Urinary bladder (tissue), 4 donors: ENCODE data around the gene IKZF2. TPM values are rescaled to one million over a fixed set of nuclear protein-coding genes. Genes with fewer than 3 reads are reported as not detected.

ENCODE experiments used
- DNase-seq: peaks from one replicate; pipeline ENCODE4 v3.0.0-alpha.2; 2015; ENCODE audit errors: extremely low spot score
- H3K27ac ChIP-seq: one replicate; pipeline ENCODE4 v1.5.1; 2013; ENCODE audit warnings: low read depth, mild to moderate bottlenecking, moderate library complexity
- H3K36me3 ChIP-seq: one replicate; pipeline ENCODE4 v1.6.1; 2013; ENCODE audit warnings: mild to moderate bottlenecking, moderate library complexity; ENCODE audit not compliant: insufficient read depth
- H3K4me1 ChIP-seq: one replicate; pipeline ENCODE4 v1.6.1; 2013; ENCODE audit warnings: mild to moderate bottlenecking, moderate library complexity; ENCODE audit not compliant: insufficient read depth
- H3K4me3 ChIP-seq: one replicate; pipeline ENCODE4 v1.5.1; 2013; ENCODE audit warnings: low read depth, low read length
- WGBS: extraction: QIAGEN DNeasy Blood & Tissue Kit; methylation state at CpG from one replicate; pipeline ENCODE4 v1.1.7; 2013; 5-methylcytosine and 5-hydroxymethylcytosine counted together
- polyA plus RNA-seq: library from polyadenylated mRNA; stranded (reverse); fragments of 200-250 nt; gene quantifications from one replicate; pipeline ENCODE4 v1.2.3, GENCODE V29; 2013
- total RNA-seq: library from RNA; depleted of rRNA; stranded (reverse); fragments of >200 nt; gene quantifications from one replicate; pipeline ENCODE4 v1.2.3, GENCODE V29; 2014
- donor health status: healthy with polysubstance abuse.
- donor health status: healthy.

IKZF2 gene
- total and polyA plus RNA-seq, 2 donors = 2.4 to 56.4 TPM

- no peaks in the 10 kb centered on the region for H3K36me3 ChIP-seq
- no peak overlapping the region for H3K27ac ChIP-seq
- no peak for DNase-seq
- no peaks in the 10 kb centered on the region for H3K4me1 ChIP-seq
- H3K4me3 ChIP-seq = no peak overlapping the region
These were observed 14.7 kb upstream of the IKZF2 start for GRCh38 chr2:213166109-213166508.

- Histone ChIP-seq H3K27ac (no peak overlapping the region), H3K36me3 (no peaks in the 10 kb centered on the region), H3K4me3 (no peak overlapping the region), H3K4me1 (no peaks in the 10 kb centered on the region)
- DNase-seq = no peak
These were observed 12.9 kb upstream of the IKZF2 start for GRCh38 chr2:213164263-213164662.

GRCh38 chr2:213162516-213163118 lies 11.2 kb upstream of the IKZF2 start:
- Histone ChIP-seq H3K4me1 (no peaks in the 10 kb centered on the region), H3K36me3 (no peaks in the 10 kb centered on the region), H3K4me3 (no peak overlapping the region), H3K27ac (no peak overlapping the region)
- 82% methylated on average over 3 of the region's 3 CpGs for WGBS
- no peak for DNase-seq

- DNase-seq = no peak
- Histone ChIP-seq H3K4me1 (no peaks in the 10 kb centered on the region), H3K36me3 (no peaks in the 10 kb centered on the region), H3K4me3 (no peak overlapping the region), H3K27ac (no peak overlapping the region)
- WGBS = 46% methylated on average over 5 of the region's 5 CpGs
These were observed 10.5 kb upstream of the IKZF2 start for GRCh38 chr2:213161759-213162515.

- DNase-seq = no peak
- WGBS = 93% methylated on average over 2 of the region's 2 CpGs
- no peak overlapping the region for H3K4me3 ChIP-seq
- H3K36me3 ChIP-seq = no peaks in the 10 kb centered on the region
- H3K4me1 ChIP-seq = no peaks in the 10 kb centered on the region
- no peak overlapping the region for H3K27ac ChIP-seq
These were observed 8.4 kb upstream of the IKZF2 start for GRCh38 chr2:213159768-213160167.

- Histone ChIP-seq H3K27ac (no peak overlapping the region), H3K4me1 (no peaks in the 10 kb centered on the region), H3K36me3 (no peaks in the 10 kb centered on the region), H3K4me3 (no peak overlapping the region)
- DNase-seq = no peak
- 61% methylated on average over 3 of the region's 3 CpGs for WGBS
These were observed 5.8 kb upstream of the IKZF2 start for GRCh38 chr2:213157242-213157641.

GRCh38 chr2:213156717-213157116 lies 5.3 kb upstream of the IKZF2 start:
- no peak overlapping the region for H3K4me3 ChIP-seq
- WGBS = 67% methylated on average over 2 of the region's 2 CpGs
- H3K36me3 ChIP-seq = no peaks in the 10 kb centered on the region
- H3K27ac ChIP-seq = no peak overlapping the region
- no peaks in the 10 kb centered on the region for H3K4me1 ChIP-seq
- no peak for DNase-seq

- DNase-seq = no peak
- no peak overlapping the region for H3K27ac ChIP-seq
- H3K4me3 ChIP-seq = peak overlapping the region; percentile 61
- 58% methylated on average over 6 of the region's 6 CpGs for WGBS
- H3K4me1 ChIP-seq = no peaks in the 10 kb centered on the region
- H3K36me3 ChIP-seq = no peaks in the 10 kb centered on the region
These were observed 1.5 kb upstream of the IKZF2 start for GRCh38 chr2:213152888-213153287.

GRCh38 chr2:213152065-213152794 lies 818 bp upstream of the IKZF2 start:
- Histone ChIP-seq H3K27ac (peak overlapping the region; percentile 55), H3K4me3 (peak overlapping the region; percentile 61), H3K36me3 (no peaks in the 10 kb centered on the region), H3K4me1 (no peaks in the 10 kb centered on the region)
- 1% methylated on average over 39 of the region's 39 CpGs for WGBS
- DNase-seq = no peak

GRCh38 chr2:213150315-213151097 lies 906 bp downstream of the IKZF2 start:
- no peak for DNase-seq
- H3K36me3 ChIP-seq = no peaks in the 10 kb centered on the region
- H3K27ac ChIP-seq = peak overlapping the region; percentile 59
- H3K4me3 ChIP-seq = peak overlapping the region; percentile 61
- no peaks in the 10 kb centered on the region for H3K4me1 ChIP-seq
- 5% methylated on average over 10 of the region's 10 CpGs for WGBS

GRCh38 chr2:213149949-213150314 lies 1.5 kb downstream of the IKZF2 start:
- H3K27ac ChIP-seq = no peak overlapping the region
- H3K36me3 ChIP-seq = no peaks in the 10 kb centered on the region
- DNase-seq = no peak

GRCh38 chr2:213149294-213149875 lies 2.0 kb downstream of the IKZF2 start:
- H3K4me1 ChIP-seq = no peaks in the 10 kb centered on the region
- 45% methylated on average over 3 of the region's 3 CpGs for WGBS
- H3K4me3 ChIP-seq = peak overlapping the region; percentile 22
- no peak overlapping the region for H3K27ac ChIP-seq
- no peaks in the 10 kb centered on the region for H3K36me3 ChIP-seq
- DNase-seq = no peak

More at GRCh38 chr2:213149949-213150314, 1.5 kb downstream of the IKZF2 start:
- WGBS = 1% methylated on average over 7 of the region's 7 CpGs
- Histone ChIP-seq H3K4me1 (no peaks in the 10 kb centered on the region), H3K4me3 (peak overlapping the region; percentile 61)

- Histone ChIP-seq H3K36me3 (no peaks in the 10 kb centered on the region), H3K4me3 (peak overlapping the region; percentile 22), H3K4me1 (no peaks in the 10 kb centered on the region), H3K27ac (no peak overlapping the region)
- 51% methylated on average over 2 of the region's 2 CpGs for WGBS
- DNase-seq = no peak
These were observed 2.7 kb downstream of the IKZF2 start for GRCh38 chr2:213148572-213149261.
